Nephron (organoid): ENCODE results near the gene CTNNA3.
A peak's percentile ranks its signal among the peaks of the same experiment; 100 is the strongest.

Source experiments
- H3K27ac Mint-ChIP-seq, 3 experiments: 2 replicates each; pipeline ENCODE4 v1.8.0; 2020; ENCODE audit warnings: mixed read lengths in 3 of 3, mild to moderate bottlenecking in 2 of 3, moderate library complexity in 1 of 3
- H3K27me3 Mint-ChIP-seq: 2 replicates; pipeline ENCODE4 v1.8.0; 2021; ENCODE audit warnings: low read depth, mild to moderate bottlenecking, moderate library complexity, mixed read lengths
- H3K36me3 Mint-ChIP-seq: 2 replicates; pipeline ENCODE4 v1.8.0; 2020; ENCODE audit warnings: low read depth, mixed read lengths
- H3K4me1 Mint-ChIP-seq: 2 replicates; pipeline ENCODE4 v1.8.0; 2020; ENCODE audit warnings: mixed read lengths
- H3K4me3 Mint-ChIP-seq, 3 experiments: 2 replicates each; pipeline ENCODE4 v1.8.0; 2020; ENCODE audit warnings: mild to moderate bottlenecking in 3 of 3, mixed read lengths in 3 of 3, moderate library complexity in 2 of 3
- H3K9me3 Mint-ChIP-seq: 2 replicates; pipeline ENCODE4 v1.8.0; 2020; ENCODE audit warnings: mixed read lengths
- CTCF ChIP-seq, 3 experiments: fragments of 200-600 bp; sonication (generic); IDR thresholded peaks; one replicate each; pipeline ENCODE4 v1.5.0; 2021; ENCODE audit warnings: antibody characterized with exemption in 3 of 3; ENCODE audit not compliant: unreplicated experiment in 3 of 3

The CTNNA3 gene

GRCh38 chr10:67521546-67521945, 174.4 kb downstream of the CTNNA3 start:
- no peaks in the 10 kb centered on the region for H3K4me1 Mint-ChIP-seq
- H3K36me3 Mint-ChIP-seq, result no peaks in the 10 kb centered on the region
- TF ChIP-seq CTCF (IDR thresholded peaks at IDR 0.05; ENCODE audit: unreplicated experiment in 3 of 3), result no peak
- H3K27me3 Mint-ChIP-seq, result no peaks in the 10 kb centered on the region
- no peaks in the 10 kb centered on the region for H3K9me3 Mint-ChIP-seq
- no peak overlapping the region for H3K27ac Mint-ChIP-seq
- H3K4me3 Mint-ChIP-seq, result no peak overlapping the region

- TF ChIP-seq CTCF (IDR thresholded peaks at IDR 0.05; ENCODE audit: unreplicated experiment in 3 of 3), result peak; percentile 75 to 86 (median 84)
- Mint-ChIP-seq H3K4me1 (no peaks in the 10 kb centered on the region), H3K27me3 (no peaks in the 10 kb centered on the region), H3K9me3 (no peaks in the 10 kb centered on the region), H3K36me3 (no peaks in the 10 kb centered on the region), H3K4me3 (no peak overlapping the region), H3K27ac (no peak overlapping the region)
These were observed 175.0 kb downstream of the CTNNA3 start for GRCh38 chr10:67520924-67521520.

- no peaks in the 10 kb centered on the region for H3K4me1 Mint-ChIP-seq
These were observed 176.6 kb downstream of the CTNNA3 start for GRCh38 chr10:67519434-67519833.

GRCh38 chr10:67518756-67519155, 177.2 kb downstream of the CTNNA3 start:
- no peaks in the 10 kb centered on the region for H3K27me3 Mint-ChIP-seq
- H3K4me3 Mint-ChIP-seq, result no peak overlapping the region
- no peak for TF ChIP-seq CTCF (IDR thresholded peaks at IDR 0.05; ENCODE audit: unreplicated experiment in 3 of 3)
- no peak overlapping the region for H3K27ac Mint-ChIP-seq
- H3K9me3 Mint-ChIP-seq, result no peaks in the 10 kb centered on the region
- H3K4me1 Mint-ChIP-seq, result no peaks in the 10 kb centered on the region
- H3K36me3 Mint-ChIP-seq, result no peaks in the 10 kb centered on the region

More at GRCh38 chr10:67519434-67519833, 176.6 kb downstream of the CTNNA3 start:
- TF ChIP-seq CTCF (IDR thresholded peaks at IDR 0.05; ENCODE audit: unreplicated experiment in 3 of 3), result no peak
- Mint-ChIP-seq H3K9me3 (no peaks in the 10 kb centered on the region), H3K27ac (no peak overlapping the region), H3K36me3 (no peaks in the 10 kb centered on the region), H3K4me3 (no peak overlapping the region), H3K27me3 (no peaks in the 10 kb centered on the region)

GRCh38 chr10:67518043-67518442, 178.0 kb downstream of the CTNNA3 start:
- Mint-ChIP-seq H3K9me3 (no peaks in the 10 kb centered on the region), H3K4me3 (no peak overlapping the region), H3K4me1 (no peaks in the 10 kb centered on the region), H3K27ac (no peak overlapping the region), H3K36me3 (no peaks in the 10 kb centered on the region), H3K27me3 (no peaks in the 10 kb centered on the region)
- no peak for TF ChIP-seq CTCF (IDR thresholded peaks at IDR 0.05; ENCODE audit: unreplicated experiment in 3 of 3)

- H3K4me1 Mint-ChIP-seq, result no peaks in the 10 kb centered on the region
- no peak overlapping the region for H3K4me3 Mint-ChIP-seq
- no peaks in the 10 kb centered on the region for H3K36me3 Mint-ChIP-seq
- no peak for TF ChIP-seq CTCF (IDR thresholded peaks at IDR 0.05; ENCODE audit: unreplicated experiment in 3 of 3)
- H3K9me3 Mint-ChIP-seq, result peaks cover 15% of the 10 kb centered on the region
- no peaks in the 10 kb centered on the region for H3K27me3 Mint-ChIP-seq
- no peak overlapping the region for H3K27ac Mint-ChIP-seq
These were observed 189.3 kb downstream of the CTNNA3 start for GRCh38 chr10:67506757-67507091.
